Glomerular visceral epithelial cell (primary cell): Measurements from ENCODE around the gene EHBP1L1.

Experiments used
- DNase-seq: peaks from one replicate; pipeline ENCODE4 v3.0.0-alpha.2; 2016; ENCODE audit errors: extremely low spot score

The EHBP1L1 gene

DNA sequence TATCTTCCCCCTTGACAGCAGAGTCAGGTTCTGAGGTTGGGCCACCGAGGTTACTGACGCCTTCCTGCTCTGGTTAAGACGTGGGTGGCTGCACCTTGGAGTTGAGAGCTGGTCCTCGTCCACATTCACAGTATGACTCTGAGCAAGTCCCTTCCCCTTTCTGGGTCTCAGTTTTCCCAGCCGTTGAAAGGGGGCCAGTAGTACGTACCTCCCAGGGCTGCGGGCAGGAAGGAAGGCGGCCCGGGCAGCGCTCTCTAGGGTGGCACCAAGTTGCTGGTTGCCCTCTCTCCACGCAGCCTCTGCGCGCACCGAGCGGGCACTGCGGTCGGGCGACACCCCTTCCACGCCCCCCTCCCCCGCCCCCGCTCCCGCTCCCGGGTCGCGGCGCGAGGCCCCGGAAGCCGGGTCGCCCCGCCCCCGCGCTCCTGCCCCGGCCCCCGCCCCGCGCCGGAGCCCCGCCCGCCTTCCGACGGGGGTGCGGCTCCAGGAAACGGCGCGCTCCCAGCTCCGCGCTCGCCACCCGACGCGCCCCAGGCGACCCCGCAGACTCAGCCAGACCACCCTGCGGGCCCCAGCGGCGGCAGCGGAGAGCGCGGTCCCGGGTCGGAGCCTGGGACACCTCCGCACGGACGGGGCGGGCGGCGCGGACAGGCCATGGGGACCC lies at the start of gene EHBP1L1:
TSS of gene EHBP1L1 (plus strand) at position 486 of the 664 bp plus-strand sequence. CDS start 250 bp downstream, outside the sequence.
- peak; percentile 72 for DNase-seq

DNA sequence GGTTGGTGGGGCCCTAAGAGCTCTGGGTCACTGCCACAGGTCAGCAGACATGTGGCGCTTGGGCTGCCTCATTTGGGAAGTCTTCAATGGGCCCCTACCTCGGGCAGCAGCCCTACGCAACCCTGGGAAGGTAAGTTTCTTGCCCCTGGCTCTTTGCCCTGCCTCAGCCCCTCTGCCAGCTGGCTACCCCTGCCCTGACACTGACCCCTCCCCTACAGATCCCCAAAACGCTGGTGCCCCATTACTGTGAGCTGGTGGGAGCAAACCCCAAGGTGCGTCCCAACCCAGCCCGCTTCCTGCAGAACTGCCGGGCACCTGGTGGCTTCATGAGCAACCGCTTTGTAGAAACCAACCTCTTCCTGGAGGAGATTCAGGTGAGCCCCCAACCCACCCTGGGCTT lies 49.1 kb upstream of the EHBP1L1 start:
- DNase-seq: no peak

DNA sequence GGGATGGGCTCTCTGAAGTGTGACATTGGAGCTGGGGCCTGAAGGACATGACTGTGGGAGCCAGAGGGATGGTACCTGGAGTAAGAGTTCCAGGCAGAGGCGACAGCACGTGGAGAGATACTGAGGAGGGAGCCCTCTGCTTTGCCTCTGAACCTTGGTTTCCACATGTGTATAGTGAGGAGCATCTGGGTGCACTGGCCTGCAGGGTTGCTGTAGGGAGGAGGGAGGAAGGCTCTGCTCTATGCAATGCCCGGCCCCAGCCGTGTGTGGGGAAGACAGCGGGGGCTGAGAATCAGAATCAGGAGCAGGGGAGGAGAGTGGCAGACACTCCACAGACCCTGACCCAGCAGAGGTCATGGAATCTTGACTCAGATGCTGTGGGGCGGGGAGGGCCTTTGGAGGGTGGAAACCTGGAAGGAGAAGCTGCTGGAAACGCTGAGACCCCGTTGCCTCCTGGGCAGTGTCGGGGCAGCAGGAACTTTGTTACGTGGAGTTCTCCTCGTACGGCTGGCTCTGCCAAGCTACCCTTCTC lies 47.0 kb upstream of the EHBP1L1 start:
- DNase-seq: no peak

DNA sequence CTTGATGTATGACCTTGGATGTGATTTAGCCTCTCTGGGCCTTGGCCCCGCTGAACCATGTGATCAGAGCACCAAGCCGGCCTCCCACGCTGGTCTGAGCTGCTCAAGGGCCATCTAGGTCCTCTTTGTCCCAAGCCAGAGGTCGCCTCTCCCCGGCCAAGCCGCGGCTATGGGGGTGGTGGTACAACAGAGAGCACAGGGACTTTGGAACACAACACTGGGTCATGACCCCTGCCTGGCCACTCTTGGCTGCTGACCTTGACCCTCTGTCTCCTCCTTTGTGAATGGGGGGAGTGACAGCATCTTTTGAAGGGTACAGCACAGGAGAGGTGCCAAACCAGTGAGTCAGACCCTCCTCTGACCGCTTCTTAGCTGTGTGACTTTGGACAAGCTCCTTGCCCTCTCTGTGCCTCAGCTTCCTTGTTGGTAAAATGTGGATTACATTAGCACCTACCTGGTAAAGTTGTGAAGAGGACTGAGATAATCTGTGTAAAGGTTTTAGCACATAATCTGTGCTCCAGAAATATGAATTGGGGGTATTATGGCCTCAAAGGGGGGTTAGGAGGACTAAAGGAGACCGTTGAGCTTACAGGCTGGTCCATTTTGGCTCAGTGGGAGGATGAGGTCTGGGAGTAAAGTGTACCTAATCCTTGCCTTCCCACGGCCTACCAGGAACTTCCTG lies 46.2 kb upstream of the EHBP1L1 start:
- no peak for DNase-seq

DNA sequence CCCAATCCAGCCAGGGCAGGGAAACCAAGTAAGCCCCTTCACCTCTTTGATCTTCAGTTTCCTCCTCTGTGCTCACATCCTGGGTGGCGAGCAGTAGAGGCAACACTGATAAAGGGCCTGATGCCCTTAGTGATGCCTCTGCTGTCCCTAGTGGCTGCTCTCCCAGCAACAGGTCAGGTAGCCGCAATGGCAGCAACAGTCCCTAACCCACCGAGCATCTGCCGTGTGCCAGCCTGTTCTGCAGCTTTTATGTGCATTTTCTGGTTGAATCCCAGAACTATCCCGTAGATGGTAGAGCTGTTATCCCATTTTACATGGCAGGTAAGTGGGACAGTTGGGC lies 45.7 kb upstream of the EHBP1L1 start:
- no peak for DNase-seq

DNA sequence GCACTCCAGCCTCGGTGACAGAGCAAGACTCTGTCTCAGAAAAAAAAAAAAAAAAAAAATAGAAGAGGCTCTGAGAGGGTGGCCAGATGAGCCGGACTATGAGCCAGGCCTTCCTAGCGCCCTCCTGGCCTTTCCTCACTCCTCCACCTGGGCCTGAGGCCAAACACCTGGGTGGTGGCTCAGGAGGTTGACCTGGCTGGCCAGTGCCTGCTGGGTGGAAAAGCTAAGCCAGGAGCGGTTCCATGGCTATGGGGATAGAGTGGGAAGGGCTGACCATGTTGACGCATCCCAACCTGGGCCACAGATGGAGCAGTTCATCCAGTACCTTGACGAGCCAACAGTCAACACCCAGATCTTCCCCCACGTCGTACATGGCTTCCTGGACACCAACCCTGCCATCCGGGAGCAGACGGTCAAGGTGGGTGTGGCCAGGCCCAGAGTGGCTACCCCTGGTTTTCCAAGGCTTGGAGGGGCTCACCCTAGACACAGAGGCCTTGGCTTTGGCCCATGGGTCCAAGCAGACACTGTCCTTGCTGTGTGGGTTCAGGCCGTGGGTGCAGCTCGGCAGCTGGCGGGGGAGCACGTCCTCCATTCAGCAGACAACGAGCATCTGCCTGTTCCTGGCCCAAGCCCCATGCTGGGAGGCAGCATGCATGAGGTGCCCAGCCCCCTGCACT lies 43.3 kb upstream of the EHBP1L1 start:
- no peak for DNase-seq

DNA sequence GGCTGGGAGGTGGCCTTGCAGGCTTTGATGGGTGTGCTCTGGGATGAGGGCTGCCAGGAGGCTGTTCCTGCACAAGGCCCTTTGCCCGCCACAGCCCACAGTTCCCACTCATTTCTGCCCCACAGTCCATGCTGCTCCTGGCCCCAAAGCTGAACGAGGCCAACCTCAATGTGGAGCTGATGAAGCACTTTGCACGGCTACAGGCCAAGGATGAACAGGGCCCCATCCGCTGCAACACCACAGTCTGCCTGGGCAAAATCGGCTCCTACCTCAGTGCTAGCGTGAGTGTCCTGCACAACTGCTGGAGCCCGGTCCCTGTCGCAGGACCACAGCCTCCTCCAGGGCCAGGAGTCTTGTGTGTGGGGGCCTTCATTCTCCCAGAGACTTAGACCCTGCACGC lies 40.8 kb upstream of the EHBP1L1 start:
- DNase-seq: no peak

DNA sequence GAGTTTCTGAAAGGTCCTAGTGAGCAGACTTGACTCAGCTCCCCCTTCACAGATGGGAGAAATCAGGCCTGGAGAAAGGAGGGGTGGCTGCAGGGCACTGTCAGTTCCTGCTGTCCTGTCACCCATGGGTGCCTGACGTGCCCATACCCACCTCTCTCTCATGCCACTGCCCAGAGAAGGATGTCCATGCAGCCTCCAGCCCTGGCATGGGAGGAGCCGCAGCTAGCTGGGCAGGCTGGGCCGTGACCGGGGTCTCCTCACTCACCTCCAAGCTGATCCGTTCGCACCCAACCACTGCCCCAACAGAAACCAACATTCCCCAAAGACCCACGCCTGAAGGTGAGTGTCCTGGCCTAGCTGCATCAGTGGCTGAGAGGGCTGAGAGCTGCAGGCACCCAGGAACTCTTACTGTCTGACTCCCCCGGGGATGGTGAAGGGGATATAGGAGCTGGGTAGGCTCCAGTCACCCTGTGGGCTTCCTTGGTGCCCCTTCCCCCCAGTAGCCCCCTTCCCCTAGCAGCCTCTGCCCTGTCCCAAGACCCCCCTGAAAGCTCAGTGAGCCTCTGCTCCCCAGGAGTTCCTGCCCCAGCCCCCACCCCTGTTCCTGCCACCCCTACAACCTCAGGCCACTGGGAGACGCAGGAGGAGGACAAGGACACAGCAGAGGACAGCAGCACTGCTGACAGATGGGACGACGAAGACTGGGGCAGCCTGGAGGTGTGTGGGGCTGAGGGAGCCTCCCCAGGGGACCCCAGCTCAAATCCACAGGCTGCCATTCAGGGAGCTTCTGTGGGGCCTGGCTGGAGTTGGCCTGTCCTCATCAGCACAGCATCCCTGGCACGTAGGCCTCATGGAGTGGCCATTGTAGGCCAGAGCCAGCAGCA lies 39.2 kb upstream of the EHBP1L1 start:
- no peak for DNase-seq

DNA sequence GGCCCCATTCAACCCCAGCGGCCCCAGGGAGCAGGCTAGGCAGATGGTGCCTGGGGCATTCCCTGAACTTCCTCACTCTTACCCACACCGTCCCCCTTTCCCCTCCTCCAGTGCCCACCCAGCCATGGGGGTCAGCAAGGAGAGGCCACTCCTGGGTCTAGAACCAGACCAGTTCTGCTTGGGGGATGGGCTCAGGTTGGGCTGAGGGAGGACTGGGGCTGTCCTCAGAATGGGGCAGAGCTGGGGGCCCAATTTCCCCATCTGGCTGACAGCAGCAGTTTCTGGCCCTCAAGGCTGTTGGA lies 38.6 kb upstream of the EHBP1L1 start:
- no peak for DNase-seq

DNA sequence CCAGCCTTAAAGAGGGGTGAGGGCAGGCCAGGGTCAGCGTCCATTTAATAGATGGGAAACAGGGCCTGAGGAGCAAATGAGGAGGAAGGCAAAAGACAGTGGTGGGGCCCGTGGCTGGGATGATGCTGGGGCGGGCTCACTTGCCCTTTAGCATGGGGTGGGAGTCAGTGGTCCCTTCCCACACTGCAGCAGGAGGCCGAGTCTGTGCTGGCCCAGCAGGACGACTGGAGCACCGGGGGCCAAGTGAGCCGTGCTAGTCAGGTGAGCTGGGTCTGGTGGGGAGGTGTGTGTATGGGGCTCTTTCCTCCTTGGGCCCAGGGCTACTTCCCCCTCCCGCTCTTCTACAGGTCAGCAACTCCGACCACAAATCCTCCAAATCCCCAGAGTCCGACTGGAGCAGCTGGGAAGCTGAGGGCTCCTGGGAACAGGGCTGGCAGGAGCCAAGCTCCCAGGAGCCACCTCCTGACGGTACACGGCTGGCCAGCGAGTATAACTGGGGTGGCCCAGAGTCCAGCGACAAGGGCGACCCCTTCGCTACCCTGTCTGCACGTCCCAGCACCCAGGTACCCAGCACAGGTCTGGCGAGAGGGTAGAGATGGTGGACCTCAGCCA lies 38.1 kb upstream of the EHBP1L1 start:
- DNase-seq: no peak

DNA sequence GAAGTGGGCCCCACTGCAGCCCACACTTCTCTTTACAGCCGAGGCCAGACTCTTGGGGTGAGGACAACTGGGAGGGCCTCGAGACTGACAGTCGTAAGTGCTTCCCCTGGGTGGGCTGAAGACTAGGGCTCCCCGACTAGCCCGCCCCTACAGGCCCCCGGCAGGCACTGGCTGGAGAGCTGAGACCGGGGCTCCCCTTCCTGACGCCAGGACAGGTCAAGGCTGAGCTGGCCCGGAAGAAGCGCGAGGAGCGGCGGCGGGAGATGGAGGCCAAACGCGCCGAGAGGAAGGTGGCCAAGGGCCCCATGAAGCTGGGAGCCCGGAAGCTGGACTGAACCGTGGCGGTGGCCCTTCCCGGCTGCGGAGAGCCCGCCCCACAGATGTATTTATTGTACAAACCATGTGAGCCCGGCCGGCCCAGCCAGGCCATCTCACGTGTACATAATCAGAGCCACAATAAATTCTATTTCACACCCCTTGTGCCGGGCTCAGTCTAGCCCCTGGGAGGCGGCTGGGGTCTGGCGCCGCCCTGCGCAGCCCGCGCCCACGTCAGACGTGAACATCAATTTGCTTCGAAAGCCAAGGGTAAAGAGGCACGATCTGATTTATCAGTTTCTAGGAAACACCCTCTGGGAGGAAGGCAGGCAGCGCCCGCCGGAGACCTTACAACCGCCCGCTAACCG lies 37.5 kb upstream of the EHBP1L1 start:
- no peak for DNase-seq

DNA sequence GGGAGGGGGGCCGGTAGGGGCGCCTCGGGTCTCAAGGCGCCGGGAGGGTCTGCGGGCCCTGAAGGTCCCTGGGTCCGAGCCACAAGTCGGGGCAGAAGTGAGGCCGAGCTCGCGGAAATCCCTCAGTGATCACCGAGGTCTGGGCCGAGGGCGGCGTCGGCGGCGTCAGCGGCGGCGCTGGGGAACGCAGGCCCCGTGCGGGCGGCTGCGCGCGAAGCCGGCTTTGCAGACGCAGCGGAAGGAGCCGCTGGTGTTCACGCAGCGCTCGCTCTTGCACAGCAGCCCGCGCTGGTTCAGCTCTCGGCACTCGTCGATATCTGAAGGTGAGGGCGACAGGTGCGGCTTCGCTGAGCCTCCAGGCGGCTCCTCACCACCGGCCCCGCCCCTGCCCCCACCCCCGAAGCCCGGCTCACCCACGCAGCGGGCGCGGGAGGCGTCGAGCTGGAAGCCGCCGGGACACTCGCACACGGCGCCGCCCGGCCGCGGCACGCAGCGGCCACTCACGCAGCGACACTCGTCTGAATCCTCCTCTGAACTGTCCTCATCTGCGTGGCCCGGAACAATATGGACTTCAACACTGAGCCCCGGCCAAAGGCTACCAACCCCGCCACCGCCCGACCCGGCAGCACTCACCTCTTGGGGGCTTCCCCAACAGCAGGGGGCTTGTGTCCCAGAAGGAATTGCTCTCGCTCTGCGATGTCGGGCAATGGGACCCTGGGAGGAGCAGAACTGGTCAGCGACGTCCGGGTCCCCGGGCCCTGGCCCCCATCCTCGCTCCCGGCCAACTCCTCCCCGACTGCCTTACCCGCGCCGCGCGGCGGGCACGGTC lies 36.7 kb upstream of the EHBP1L1 start:
- no peak for DNase-seq

DNA sequence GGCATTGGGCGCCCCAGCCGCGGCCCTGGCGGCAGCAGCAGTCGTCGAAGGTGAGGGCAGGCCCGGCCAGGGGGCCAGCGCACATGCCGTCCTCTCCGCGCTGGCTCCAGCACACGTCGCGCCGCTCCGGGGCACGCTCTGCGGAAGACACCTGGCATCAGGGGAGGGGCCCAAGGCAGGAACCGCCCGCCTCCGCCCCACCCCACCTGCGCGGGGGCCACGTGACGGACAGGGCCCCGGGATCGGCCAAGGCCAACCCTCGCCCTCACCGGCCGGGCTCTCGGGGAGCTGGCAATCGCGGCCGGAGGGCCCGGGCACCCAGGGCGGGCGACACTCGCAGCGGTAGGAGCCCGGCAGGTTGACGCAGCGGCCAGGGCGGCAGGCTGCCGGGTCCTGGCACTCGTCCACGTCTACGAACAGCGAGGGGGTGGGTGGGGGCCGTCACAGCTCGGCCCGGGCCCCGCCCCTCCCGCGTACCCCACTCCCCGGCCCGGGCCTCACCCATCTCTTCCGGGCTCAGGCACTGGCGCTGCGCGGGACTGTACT lies 36.0 kb upstream of the EHBP1L1 start:
- no peak for DNase-seq

DNA sequence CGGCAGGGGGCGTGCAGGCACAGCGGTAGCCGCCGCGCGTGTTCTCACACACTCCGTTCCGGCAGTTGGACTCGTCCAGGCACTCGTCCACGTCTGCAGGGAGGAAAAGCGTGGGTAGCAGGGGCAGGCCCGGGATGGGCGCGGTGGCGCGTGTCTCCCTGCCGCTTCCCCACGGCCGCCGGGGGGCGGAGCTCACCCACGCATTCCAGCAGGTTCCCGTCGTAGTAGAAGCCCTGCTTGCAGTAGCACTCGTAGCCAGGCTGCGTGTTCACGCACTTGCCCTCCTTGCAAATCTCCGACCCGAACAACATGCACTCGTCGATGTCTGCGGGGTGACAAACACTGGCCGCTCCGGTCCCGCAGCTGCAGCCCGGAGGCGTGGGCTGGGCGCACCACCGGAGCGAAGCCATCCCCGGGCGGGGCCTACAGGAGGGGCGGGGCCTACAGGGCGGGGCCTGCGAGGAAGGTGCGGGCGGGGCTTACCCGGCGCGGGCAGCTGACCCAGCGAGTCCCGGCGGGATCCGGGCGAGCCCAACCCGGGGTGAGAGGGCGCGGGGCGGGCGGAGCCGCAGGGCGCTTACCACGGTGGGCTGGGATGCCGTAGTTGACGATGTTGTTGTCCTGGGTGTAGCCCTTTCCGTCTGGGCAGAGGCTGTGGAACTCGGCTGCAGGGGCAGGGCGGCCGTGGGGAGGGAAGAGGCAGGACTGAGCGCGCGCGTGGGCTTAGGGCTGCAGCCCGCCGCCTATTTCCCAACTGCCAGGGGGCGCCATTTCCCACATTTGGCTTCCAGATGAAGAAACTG lies 35.4 kb upstream of the EHBP1L1 start:
- DNase-seq: peak; percentile 90

DNA sequence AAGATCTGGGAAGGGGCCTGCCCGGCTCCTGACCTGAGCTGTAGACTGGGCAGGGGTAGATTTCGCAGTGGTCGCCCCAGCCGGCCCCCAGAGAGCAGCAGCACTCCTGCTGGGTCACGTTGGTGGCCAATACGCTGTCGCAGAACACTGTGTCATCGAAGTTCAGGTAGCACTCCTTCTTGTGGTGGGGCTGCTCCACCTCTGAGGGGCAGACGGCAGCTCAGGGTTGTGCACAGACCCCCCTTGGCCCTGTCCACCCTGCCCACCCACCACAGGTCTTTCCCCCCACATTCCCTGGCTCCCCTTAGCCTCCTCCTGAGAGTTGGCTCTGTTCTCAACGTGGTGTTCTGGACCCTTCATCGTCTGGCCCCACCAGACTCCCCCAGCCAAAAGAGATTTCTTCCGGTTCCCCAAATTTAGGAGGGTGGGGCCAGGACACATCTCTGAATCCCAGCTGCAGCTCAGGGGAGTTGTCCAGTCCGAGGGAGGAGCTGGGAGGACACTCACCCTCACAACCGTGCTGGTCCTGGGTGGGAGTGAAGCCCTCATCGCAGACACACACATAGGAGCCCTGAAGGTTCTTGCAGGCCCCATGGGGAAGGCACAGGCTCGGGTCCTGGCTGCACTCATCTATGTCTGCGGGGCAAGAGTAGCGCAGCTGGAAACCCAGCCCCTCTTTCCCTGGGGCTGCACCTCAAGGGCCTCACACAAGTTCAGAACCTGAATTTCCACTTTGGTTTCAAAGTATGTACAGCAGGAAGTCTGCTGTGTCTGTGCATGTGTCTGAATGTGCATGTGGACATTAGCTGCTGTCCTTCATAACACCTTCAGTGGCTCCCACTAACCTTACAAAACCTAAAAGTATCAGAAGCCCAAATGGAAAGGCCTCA lies 34.5 kb upstream of the EHBP1L1 start:
- DNase-seq: no peak

DNA sequence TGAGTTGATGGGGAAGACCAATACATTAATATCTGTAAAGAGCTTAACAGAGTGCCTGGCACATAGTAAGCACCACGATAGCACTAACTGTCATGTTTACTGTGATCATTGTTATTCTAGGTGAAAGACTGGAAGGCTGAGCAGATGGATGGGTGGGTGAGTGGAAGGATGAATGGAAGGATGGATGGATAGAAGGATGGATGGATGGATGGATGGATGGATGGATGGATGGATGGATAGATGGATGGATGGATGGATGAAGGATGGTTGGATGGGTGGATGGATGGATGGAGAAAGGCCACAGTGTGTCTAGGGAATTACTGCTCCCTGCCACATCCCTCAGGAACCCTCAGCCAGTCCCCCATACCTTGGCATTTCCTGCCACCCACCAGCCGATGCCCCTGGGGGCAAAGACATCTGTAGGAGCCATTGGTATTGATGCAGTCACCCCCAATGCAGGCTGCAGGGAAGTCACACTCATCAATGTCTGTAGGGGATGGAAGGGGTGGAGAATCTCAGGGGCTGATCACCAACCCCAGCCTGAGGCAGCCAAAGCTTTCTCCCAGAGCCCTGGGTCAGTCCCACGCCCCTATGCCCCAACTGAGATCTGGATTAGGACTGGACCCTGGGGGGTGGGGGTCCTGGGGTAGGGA lies 33.0 kb upstream of the EHBP1L1 start:
- DNase-seq: no peak

DNA sequence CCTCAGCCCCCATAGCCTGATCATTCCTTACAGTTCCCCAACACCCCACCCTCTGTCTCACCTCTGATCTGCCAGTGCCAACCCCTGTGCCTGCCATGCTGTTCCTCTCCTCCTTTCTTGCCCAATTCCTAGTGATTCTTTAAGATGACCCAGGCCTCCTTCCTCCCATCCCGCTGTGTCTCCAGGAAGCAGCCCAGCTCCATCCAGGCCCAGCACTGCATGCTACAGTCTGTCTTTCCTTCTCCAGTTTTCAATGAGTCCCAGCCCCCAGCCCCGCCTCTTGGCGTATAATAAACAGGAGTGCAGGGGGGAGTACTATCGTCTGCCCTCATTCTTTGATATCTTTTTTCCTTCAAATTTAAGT lies 30.0 kb upstream of the EHBP1L1 start:
- DNase-seq: no peak
